ENCODE measurements around the gene KRTAP10-9.

- TF ChIP-seq POLR2A (IDR thresholded peaks at IDR 0.05) (no peak), CTCF (IDR thresholded peaks at IDR 0.05 in 4 of 5, conservative IDR thresholded peaks at IDR 0.05 in 1 of 5) (no peak)
Observed at GRCh38 chr21:44579833-44580144, 47.1 kb upstream of the KRTAP10-9 start.
